ENCODE data around the gene TMEM97.
A peak's percentile ranks its signal among the peaks of the same experiment; 100 is the strongest.

Gene TMEM97

GRCh38 chr17:28348979-28349378, 30.0 kb downstream of the TMEM97 start:
- Histone ChIP-seq H3K27me3 (replicated peaks; ENCODE audit: control insufficient read depth, insufficient read depth, low read length) (no peaks in the 10 kb centered on the region), H3K9ac (ENCODE audit: low read length) (no peak overlapping the region), H3K4me1 (ENCODE audit: control insufficient read depth, insufficient read depth, low read length) (peaks cover 17% of the 10 kb centered on the region), H3K36me3 (ENCODE audit: control insufficient read depth, insufficient read depth, low read length, severe bottlenecking) (peaks cover 97% of the 10 kb centered on the region), H3K9me3 (ENCODE audit: control insufficient read depth, low read length) (no peaks in the 10 kb centered on the region), H3K4me3 (ENCODE audit: low read length) (no peak overlapping the region)
- no peak for DNase-seq (ENCODE audit: low read depth)

GRCh38 chr17:28350271-28350670, 31.3 kb downstream of the TMEM97 start:
- H3K4me3 ChIP-seq (ENCODE audit: low read length) = no peak overlapping the region
- H3K9ac ChIP-seq (ENCODE audit: low read length) = no peak overlapping the region
- peaks cover 17% of the 10 kb centered on the region for H3K4me1 ChIP-seq (ENCODE audit: control insufficient read depth, insufficient read depth, low read length)
- peaks cover 94% of the 10 kb centered on the region for H3K36me3 ChIP-seq (ENCODE audit: control insufficient read depth, insufficient read depth, low read length, severe bottlenecking)
- DNase-seq (ENCODE audit: low read depth) = no peak
- no peaks in the 10 kb centered on the region for H3K27me3 ChIP-seq (replicated peaks; ENCODE audit: control insufficient read depth, insufficient read depth, low read length)
- no peaks in the 10 kb centered on the region for H3K9me3 ChIP-seq (ENCODE audit: control insufficient read depth, low read length)

DNA sequence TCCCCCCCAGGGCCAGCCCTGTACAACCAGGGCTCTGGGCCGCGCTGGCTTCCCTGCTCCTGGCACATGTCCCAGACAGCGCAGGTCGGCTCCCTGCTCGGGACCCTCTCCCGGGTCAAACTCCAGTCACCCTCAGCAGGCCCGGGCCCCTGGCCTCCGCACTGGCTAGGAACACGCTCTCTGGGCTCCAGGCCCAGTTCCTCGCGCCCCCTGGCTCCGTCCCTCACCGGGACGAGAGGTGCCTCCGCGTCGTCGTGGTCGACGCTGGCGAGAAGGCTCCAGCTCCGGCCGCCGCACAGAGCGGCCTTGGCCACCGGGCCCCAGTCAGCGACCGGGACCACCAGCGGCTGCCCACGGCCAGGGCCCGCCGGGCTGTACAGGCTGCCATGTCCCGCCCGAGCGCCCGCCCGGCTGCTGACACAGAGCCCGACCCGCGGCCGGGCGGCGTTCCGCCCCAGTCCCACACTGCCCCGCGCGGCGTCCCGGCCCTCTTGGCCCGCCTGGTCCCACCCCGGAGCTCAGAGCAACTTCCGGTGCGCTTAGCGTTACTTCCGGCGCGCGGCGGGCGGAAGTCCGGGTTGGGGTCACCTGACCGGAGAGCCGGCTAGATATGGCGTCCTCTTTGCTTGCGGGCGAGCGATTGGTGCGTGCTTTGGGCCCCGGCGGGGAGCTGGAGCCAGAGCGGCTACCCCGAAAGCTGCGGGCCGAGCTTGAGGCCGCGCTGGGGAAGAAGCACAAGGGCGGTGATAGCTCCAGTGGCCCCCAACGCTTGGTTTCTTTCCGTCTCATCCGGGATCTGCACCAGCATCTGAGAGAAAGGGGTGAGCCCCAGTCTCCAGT, 38.3 kb downstream of the TMEM97 start, which contains the start of gene POLDIP2:
POLDIP2 (minus strand) TSS at position 467 of the 840 bp plus-strand sequence; CDS start at position 388, 79 bp downstream.
- H3K9me3 ChIP-seq (ENCODE audit: control insufficient read depth, low read length) = no peaks in the 10 kb centered on the region
- peak within 1 kb of the TSS; percentile 99 for H3K4me3 ChIP-seq (ENCODE audit: low read length)
- H3K27me3 ChIP-seq (replicated peaks; ENCODE audit: control insufficient read depth, insufficient read depth, low read length) = no peaks in the 10 kb centered on the region
- peaks cover 54% of the 10 kb centered on the region for H3K36me3 ChIP-seq (ENCODE audit: control insufficient read depth, insufficient read depth, low read length, severe bottlenecking)
- H3K4me1 ChIP-seq (ENCODE audit: control insufficient read depth, insufficient read depth, low read length) = peaks cover 23% of the 10 kb centered on the region
- peak within 1 kb of the TSS; percentile 99 for H3K9ac ChIP-seq (ENCODE audit: low read length)
- peak; percentile 98 for DNase-seq (ENCODE audit: low read depth)

DNA sequence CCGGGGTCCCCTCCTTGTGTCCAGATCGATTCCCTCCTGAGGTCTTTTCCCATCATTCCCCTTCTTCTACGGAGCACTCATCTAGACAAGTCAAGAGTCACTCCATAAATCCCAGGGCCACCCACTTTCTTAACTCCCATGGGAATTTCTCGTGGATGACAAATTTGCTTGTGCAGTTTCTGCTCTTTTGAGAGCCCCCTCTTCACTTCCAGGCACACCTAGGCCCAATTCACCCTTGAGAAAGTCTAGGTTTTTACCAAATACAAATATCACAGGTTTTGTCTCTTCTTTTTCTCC, 38.8 kb downstream of the TMEM97 start:
- no peaks in the 10 kb centered on the region for H3K27me3 ChIP-seq (replicated peaks; ENCODE audit: control insufficient read depth, insufficient read depth, low read length)
- peaks cover 23% of the 10 kb centered on the region for H3K4me1 ChIP-seq (ENCODE audit: control insufficient read depth, insufficient read depth, low read length)
- peak overlapping the region; percentile 99 for H3K4me3 ChIP-seq (ENCODE audit: low read length)
- no peaks in the 10 kb centered on the region for H3K9me3 ChIP-seq (ENCODE audit: control insufficient read depth, low read length)
- peak overlapping the region; percentile 99 for H3K9ac ChIP-seq (ENCODE audit: low read length)
- no peak for DNase-seq (ENCODE audit: low read depth)
- peaks cover 56% of the 10 kb centered on the region for H3K36me3 ChIP-seq (ENCODE audit: control insufficient read depth, insufficient read depth, low read length, severe bottlenecking)

DNA sequence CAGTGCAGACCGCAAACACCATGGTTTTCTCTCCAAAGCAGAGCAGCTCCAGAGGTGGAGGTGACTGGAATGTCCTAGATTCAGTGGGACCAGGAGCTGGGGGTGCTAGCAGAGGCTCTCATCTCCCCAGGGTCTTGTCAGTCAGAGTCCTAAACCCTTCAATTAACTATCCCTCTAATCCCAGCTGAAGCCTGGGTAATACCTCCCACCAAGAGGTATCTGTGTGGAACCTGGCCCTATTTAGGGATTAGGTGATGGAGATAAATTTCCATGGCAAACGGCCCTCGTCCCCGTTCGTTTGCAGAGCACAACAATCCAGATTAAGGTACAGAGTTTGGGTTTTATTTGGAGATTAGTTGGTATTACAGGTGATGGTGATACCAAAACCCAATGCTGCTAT, 44.2 kb downstream of the TMEM97 start:
- peaks cover 54% of the 10 kb centered on the region for H3K36me3 ChIP-seq (ENCODE audit: control insufficient read depth, insufficient read depth, low read length, severe bottlenecking)
- H3K9ac ChIP-seq (ENCODE audit: low read length) = no peak overlapping the region
- H3K9me3 ChIP-seq (ENCODE audit: control insufficient read depth, low read length) = no peaks in the 10 kb centered on the region
- no peaks in the 10 kb centered on the region for H3K27me3 ChIP-seq (replicated peaks; ENCODE audit: control insufficient read depth, insufficient read depth, low read length)
- H3K4me1 ChIP-seq (ENCODE audit: control insufficient read depth, insufficient read depth, low read length) = peaks cover 5% of the 10 kb centered on the region
- no peak overlapping the region for H3K4me3 ChIP-seq (ENCODE audit: low read length)
- DNase-seq (ENCODE audit: low read depth) = no peak

DNA sequence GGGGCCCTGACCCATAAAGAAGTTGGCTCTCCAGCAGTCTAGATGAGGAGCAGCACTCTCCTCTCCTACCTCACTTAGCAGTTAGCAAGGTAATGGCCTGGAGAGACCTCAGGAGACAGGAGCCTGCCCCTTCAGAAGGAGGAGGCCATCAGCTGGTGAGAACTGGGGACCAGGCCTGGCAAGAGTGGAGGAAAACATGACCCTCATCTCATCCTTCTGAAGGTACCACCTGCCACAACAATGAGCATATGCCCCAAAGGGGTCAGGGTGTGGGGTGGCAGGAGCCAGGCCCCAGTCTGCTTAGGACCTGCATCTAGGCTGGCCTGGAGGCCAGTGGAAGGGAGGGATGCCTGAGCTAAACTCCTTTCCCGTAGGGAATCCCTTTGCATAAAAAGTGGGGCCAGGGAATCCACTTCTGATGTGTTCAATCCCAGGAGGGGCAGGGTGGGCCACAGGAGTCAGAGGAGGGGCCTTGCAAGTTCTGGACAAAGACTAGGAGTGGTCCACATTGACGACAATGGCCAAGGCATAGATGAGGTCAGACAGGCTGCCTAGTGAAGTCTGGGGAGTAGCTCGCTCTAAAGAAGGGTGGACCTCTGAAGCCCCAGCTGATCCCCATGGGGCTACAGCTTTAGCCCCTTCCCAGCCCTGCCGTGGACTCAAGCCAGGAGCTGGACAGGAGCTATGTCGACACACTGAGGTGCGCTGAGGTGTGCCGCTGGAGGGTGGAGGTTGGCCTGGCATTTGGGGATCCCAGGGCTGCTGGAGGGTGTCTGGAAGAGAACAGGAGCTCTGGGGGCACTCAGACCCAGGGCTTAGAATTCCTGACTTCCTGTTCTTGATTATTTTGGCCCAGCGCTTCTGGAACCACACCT, 45.0 kb downstream of the TMEM97 start:
- no peaks in the 10 kb centered on the region for H3K4me1 ChIP-seq (ENCODE audit: control insufficient read depth, insufficient read depth, low read length)
- DNase-seq (ENCODE audit: low read depth) = no peak
- no peak overlapping the region for H3K4me3 ChIP-seq (ENCODE audit: low read length)
- H3K9me3 ChIP-seq (ENCODE audit: control insufficient read depth, low read length) = no peaks in the 10 kb centered on the region
- H3K9ac ChIP-seq (ENCODE audit: low read length) = no peak overlapping the region
- no peaks in the 10 kb centered on the region for H3K27me3 ChIP-seq (replicated peaks; ENCODE audit: control insufficient read depth, insufficient read depth, low read length)
- H3K36me3 ChIP-seq (ENCODE audit: control insufficient read depth, insufficient read depth, low read length, severe bottlenecking) = peaks cover 53% of the 10 kb centered on the region

- Histone ChIP-seq H3K4me1 (ENCODE audit: control insufficient read depth, insufficient read depth, low read length) (peaks cover 1% of the 10 kb centered on the region), H3K9ac (ENCODE audit: low read length) (no peak within 1 kb of the TSS), H3K36me3 (ENCODE audit: control insufficient read depth, insufficient read depth, low read length, severe bottlenecking) (peaks cover 48% of the 10 kb centered on the region), H3K9me3 (ENCODE audit: control insufficient read depth, low read length) (no peaks in the 10 kb centered on the region), H3K27me3 (replicated peaks; ENCODE audit: control insufficient read depth, insufficient read depth, low read length) (no peaks in the 10 kb centered on the region), H3K4me3 (ENCODE audit: low read length) (no peak within 1 kb of the TSS)
- no peak for DNase-seq (ENCODE audit: low read depth)
Measured at GRCh38 chr17:28364665-28365363, 45.8 kb downstream of the TMEM97 start, which contains the start of gene SEBOX. Gene SEBOX, minus strand, starts transcription at chr17:28365199. Its CDS starts 48 bp downstream, at chr17:28365151.

- H3K4me1 ChIP-seq (ENCODE audit: control insufficient read depth, insufficient read depth, low read length) = peaks cover 8% of the 10 kb centered on the region
- no peak overlapping the region for H3K9ac ChIP-seq (ENCODE audit: low read length)
- DNase-seq (ENCODE audit: low read depth) = no peak
- H3K9me3 ChIP-seq (ENCODE audit: control insufficient read depth, low read length) = no peaks in the 10 kb centered on the region
- no peak overlapping the region for H3K4me3 ChIP-seq (ENCODE audit: low read length)
- peaks cover 42% of the 10 kb centered on the region for H3K36me3 ChIP-seq (ENCODE audit: control insufficient read depth, insufficient read depth, low read length, severe bottlenecking)
- H3K27me3 ChIP-seq (replicated peaks; ENCODE audit: control insufficient read depth, insufficient read depth, low read length) = no peaks in the 10 kb centered on the region
Measured at GRCh38 chr17:28365487-28365886, 46.5 kb downstream of the TMEM97 start.

DNA sequence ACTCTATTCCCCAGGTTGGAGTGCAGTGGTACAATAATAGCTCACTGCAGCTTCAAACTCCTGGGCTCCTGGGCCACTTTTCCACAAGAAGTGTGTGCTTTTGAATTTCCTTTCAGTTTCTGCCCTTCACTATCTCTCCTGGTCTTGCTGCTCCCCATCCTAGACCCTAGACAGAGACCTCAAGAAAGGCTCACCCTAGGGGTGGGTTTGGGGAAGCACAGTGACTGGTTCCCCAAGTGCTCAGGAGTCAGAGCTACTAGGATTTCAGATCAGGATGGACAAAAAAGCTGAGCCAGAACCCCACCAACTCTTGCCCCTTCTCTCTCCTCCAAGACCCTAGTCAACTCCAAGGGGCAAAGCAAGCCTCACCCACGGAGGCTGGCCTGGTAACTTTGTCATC, 47.6 kb downstream of the TMEM97 start:
- no peak overlapping the region for H3K9ac ChIP-seq (ENCODE audit: low read length)
- no peak overlapping the region for H3K4me3 ChIP-seq (ENCODE audit: low read length)
- H3K36me3 ChIP-seq (ENCODE audit: control insufficient read depth, insufficient read depth, low read length, severe bottlenecking) = peaks cover 31% of the 10 kb centered on the region
- peaks cover 15% of the 10 kb centered on the region for H3K4me1 ChIP-seq (ENCODE audit: control insufficient read depth, insufficient read depth, low read length)
- no peaks in the 10 kb centered on the region for H3K27me3 ChIP-seq (replicated peaks; ENCODE audit: control insufficient read depth, insufficient read depth, low read length)
- no peak for DNase-seq (ENCODE audit: low read depth)
- H3K9me3 ChIP-seq (ENCODE audit: control insufficient read depth, low read length) = no peaks in the 10 kb centered on the region

DNA sequence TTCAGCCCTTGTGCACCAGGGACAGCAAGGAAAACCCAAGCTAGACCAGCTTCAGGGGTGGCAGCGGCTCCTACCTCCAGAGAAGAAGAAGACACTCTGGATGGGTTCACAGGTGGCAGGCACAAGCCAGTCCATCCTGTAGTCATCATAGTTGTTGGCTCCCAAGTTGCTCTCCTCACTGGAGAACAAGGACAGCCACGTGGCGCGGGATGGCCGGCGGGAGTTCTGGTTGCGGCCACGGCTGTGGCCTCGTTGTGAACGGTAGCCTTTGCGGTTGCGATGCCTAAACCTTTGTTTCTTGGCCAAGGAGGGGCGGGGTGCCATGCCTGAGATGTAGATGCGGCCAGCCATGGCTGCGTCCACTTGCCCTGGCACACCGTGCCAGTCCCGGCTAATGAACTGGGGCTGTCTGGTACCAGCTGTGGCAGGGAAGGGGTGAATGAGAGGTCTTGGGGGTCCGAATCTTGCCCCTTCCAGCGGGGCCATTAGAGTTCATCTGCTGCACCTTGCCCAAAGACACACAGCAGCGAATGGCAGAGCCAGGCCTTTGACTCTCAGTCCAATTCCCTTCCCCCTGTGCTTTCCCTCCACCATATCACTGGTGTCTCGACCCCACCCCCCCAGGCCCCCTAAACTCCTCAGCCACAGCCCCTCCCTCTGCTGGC, 48.8 kb downstream of the TMEM97 start:
- DNase-seq (ENCODE audit: low read depth) = no peak
- H3K36me3 ChIP-seq (ENCODE audit: control insufficient read depth, insufficient read depth, low read length, severe bottlenecking) = peaks cover 19% of the 10 kb centered on the region
- no peak overlapping the region for H3K9ac ChIP-seq (ENCODE audit: low read length)
- H3K4me3 ChIP-seq (ENCODE audit: low read length) = no peak overlapping the region
- H3K4me1 ChIP-seq (ENCODE audit: control insufficient read depth, insufficient read depth, low read length) = peaks cover 26% of the 10 kb centered on the region
- no peaks in the 10 kb centered on the region for H3K27me3 ChIP-seq (replicated peaks; ENCODE audit: control insufficient read depth, insufficient read depth, low read length)
- no peaks in the 10 kb centered on the region for H3K9me3 ChIP-seq (ENCODE audit: control insufficient read depth, low read length)
